ENCODE results near the gene AMMECR1. TPM values are rescaled to one million over a fixed set of nuclear protein-coding genes. Genes with fewer than 3 reads are reported as not detected.

AMMECR1 gene
- total and polyA plus RNA-seq, 2 of the 4 experiments (the other 2 are of a cell fraction), result 7.0 to 11.3 TPM

DNA sequence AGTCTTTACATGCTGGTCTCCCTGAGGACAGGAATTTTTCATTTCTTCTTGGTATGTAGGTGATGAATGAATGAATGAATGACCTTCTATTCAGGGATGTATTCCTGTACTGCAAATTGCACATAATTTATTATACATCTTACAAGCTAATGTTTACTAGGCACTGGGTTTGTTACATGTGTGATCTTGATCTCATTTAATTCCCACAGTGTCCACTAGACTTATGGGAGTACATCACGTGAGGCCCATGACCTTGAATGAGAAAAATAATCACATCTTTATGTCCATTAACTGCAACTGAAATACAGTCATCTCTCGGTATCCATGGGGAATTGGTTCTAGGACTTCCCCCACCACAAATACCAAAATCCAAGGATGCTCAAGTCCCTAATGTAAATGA lies 164.6 kb downstream of the AMMECR1 start:
- no peaks in the 10 kb centered on the region for H3K9me1 ChIP-seq (ENCODE audit: insufficient read depth, low read length)
- no peak overlapping the region for H3K18ac ChIP-seq (ENCODE audit: low read depth, low read length)
- no peak overlapping the region for H3K27ac ChIP-seq (ENCODE audit: insufficient read depth, low read length)
- no peak overlapping the region for H3K9ac ChIP-seq (ENCODE audit: low read depth, low read length)
- CTCF ChIA-PET, result interaction anchor here (0.6 kb wide), 2 partner anchors 181 to 266 kb away, joined by 3 read pairs; no protein-coding TSS in a partner anchor
- no peak overlapping the region for H3K23ac ChIP-seq (ENCODE audit: low read depth, low read length)
- H3K4me3 ChIP-seq (ENCODE audit: insufficient read depth, low read depth, low read length), result no peak overlapping the region
- H3K27me3 ChIP-seq (ENCODE audit: control insufficient read depth, insufficient read depth, low read length), result no peaks in the 10 kb centered on the region; the same call in 1 of the 2 replicates
- no peak overlapping the region for H3K4me2 ChIP-seq (ENCODE audit: low read depth, low read length)
- no peak overlapping the region for H3K56ac ChIP-seq (ENCODE audit: extremely low read depth, insufficient read depth, low read length)
- no peak for TF ChIP-seq MAZ (IDR thresholded peaks at IDR 0.05; ENCODE audit: borderline replicate concordance, low read depth, low read length)
- no peak for TF ChIP-seq BHLHE40 (IDR thresholded peaks at IDR 0.05; ENCODE audit: low read depth, low read length)
- TF ChIP-seq CEBPB (IDR thresholded peaks at IDR 0.05; ENCODE audit: low read depth, low read length), result no peak
- TF ChIP-seq ELK1 (IDR thresholded peaks at IDR 0.05; ENCODE audit: borderline replicate concordance, low read depth, low read length), result no peak
- no peak overlapping the region for H2AK9ac ChIP-seq (replicated peaks; ENCODE audit: low read depth, low read length, poor library complexity)
- DNase-seq (no peak), ATAC-seq (ENCODE audit: low read depth) (no peak)
- H2AFZ ChIP-seq (replicated peaks; ENCODE audit: low read length, poor library complexity), result no peak overlapping the region
- dilution Hi-C loops (cut with HindIII; ENCODE audit: low sequenced_read_pairs, unreplicated experiment) (no loop called here), intact Hi-C loops (cut with micrococcal nuclease) (no loop called here), in situ Hi-C loops (cut with MboI; ENCODE audit: low sequenced_read_pairs) (loop anchor here (10.0 kb wide), 1 partner anchor 702 kb away; no protein-coding TSS in a partner anchor)
- no peak overlapping the region for H2BK20ac ChIP-seq (ENCODE audit: low read depth, low read length)
- H2BK120ac ChIP-seq (ENCODE audit: low read depth, low read length), result no peak overlapping the region
- POLR2A ChIA-PET (ENCODE audit: unreplicated experiment), result no interaction called here
- H2AK5ac ChIP-seq (ENCODE audit: low read depth, low read length), result no peak overlapping the region
- H3K79me1 ChIP-seq (ENCODE audit: low read depth in 1 of 2, low read length in 2 of 2), result no peaks in the 10 kb centered on the region; a peak in 1 of 4 replicates
- no peak overlapping the region for H4K5ac ChIP-seq (ENCODE audit: low read depth, low read length)
- no peak overlapping the region for H3K14ac ChIP-seq (replicated peaks; ENCODE audit: low read depth, low read length)
- no peak overlapping the region for H4K8ac ChIP-seq (ENCODE audit: low read depth in 2 of 2, low read length in 2 of 2)
- H2BK15ac ChIP-seq (ENCODE audit: low read depth, low read length), result no peak overlapping the region
- H3K36me3 ChIP-seq (ENCODE audit: control insufficient read depth, insufficient read depth, low read length), result no peaks in the 10 kb centered on the region
- 40% methylated on average over 1 of the region's 2 CpGs; no CpG with 5 or more reads in 1 of the 2 experiments for WGBS, 2 experiments (ENCODE audit: extremely low coverage in 2 of 2, insufficient read length in 1 of 2)
- no peak overlapping the region for H3K4ac ChIP-seq (ENCODE audit: low read depth, low read length)
- H3K9me3 ChIP-seq (ENCODE audit: control insufficient read depth, insufficient read depth, low read length), result no peaks in the 10 kb centered on the region
- H4K20me1 ChIP-seq (ENCODE audit: insufficient read depth, low read length), result no peaks in the 10 kb centered on the region
- no peaks in the 10 kb centered on the region for H3K4me1 ChIP-seq (ENCODE audit: control insufficient read depth, insufficient read depth, low read length)
- BruUV-seq (replicated peaks), result no TSS peak
- no peak overlapping the region for H2BK5ac ChIP-seq (ENCODE audit: low read depth, low read length, poor library complexity, severe bottlenecking)
- no peak overlapping the region for H4K91ac ChIP-seq (ENCODE audit: insufficient read depth, low read depth, low read length)
